NOMO-1 (cell line): ENCODE measurements around the gene AATK.

Experiments used
- DNase-seq, 2 experiments: peaks; one replicate each; lab custom pipeline; 2025; ENCODE audit not compliant: unreplicated experiment in 2 of 2; lab: John Stamatoyannopoulos, UW

AATK gene

GRCh38 chr17:81097134-81097942, 68.7 kb downstream of the AATK start:
- DNase-seq: peak; percentile 36 to 64

- DNase-seq: no peak
Measured at GRCh38 chr17:81096741-81097133, 69.3 kb downstream of the AATK start.

GRCh38 chr17:81095383-81095762, 70.6 kb downstream of the AATK start:
- no peak for DNase-seq

- peak; percentile 63 to 71 for DNase-seq
Measured at GRCh38 chr17:81094509-81095382, 71.3 kb downstream of the AATK start.

GRCh38 chr17:81093619-81094508, 72.2 kb downstream of the AATK start:
- no peak for DNase-seq

- no peak for DNase-seq
Measured at GRCh38 chr17:81092518-81093095, 73.4 kb downstream of the AATK start.

GRCh38 chr17:81091774-81092517, 74.1 kb downstream of the AATK start:
- no peak for DNase-seq

- DNase-seq: no peak
Measured at GRCh38 chr17:81091154-81091553, 74.9 kb downstream of the AATK start.

GRCh38 chr17:81090361-81091136, 75.5 kb downstream of the AATK start:
- DNase-seq: peak; percentile 70 to 74

- DNase-seq: no peak
Measured at GRCh38 chr17:81086789-81087551, 79.1 kb downstream of the AATK start.

GRCh38 chr17:81085420-81085911, 80.6 kb downstream of the AATK start:
- DNase-seq: no peak

- no peak for DNase-seq
Measured at GRCh38 chr17:81084680-81085419, 81.2 kb downstream of the AATK start.

- no peak for DNase-seq
Measured at GRCh38 chr17:81083125-81083765, 82.8 kb downstream of the AATK start.

- no peak for DNase-seq
Measured at GRCh38 chr17:81082177-81083073, 83.6 kb downstream of the AATK start.

- DNase-seq: no peak
Measured at GRCh38 chr17:81081222-81082176, 84.5 kb downstream of the AATK start.
